Suppressor macrophage treated with lipopolysaccharide for 4 hours (primary cell): ENCODE data around the gene HDAC9.
A peak's percentile ranks its signal among the peaks of the same experiment; 100 is the strongest.

Source experiments
- DNase-seq: peaks from one replicate; pipeline ENCODE4 v3.0.0-alpha.2; 2020

The HDAC9 gene

GRCh38 chr7:18494821-18495408, 634 bp upstream of the HDAC9 start:
- DNase-seq, result peak; percentile 63

GRCh38 chr7:18496341-18496700, 772 bp downstream of the HDAC9 start:
- DNase-seq, result no peak

DNA sequence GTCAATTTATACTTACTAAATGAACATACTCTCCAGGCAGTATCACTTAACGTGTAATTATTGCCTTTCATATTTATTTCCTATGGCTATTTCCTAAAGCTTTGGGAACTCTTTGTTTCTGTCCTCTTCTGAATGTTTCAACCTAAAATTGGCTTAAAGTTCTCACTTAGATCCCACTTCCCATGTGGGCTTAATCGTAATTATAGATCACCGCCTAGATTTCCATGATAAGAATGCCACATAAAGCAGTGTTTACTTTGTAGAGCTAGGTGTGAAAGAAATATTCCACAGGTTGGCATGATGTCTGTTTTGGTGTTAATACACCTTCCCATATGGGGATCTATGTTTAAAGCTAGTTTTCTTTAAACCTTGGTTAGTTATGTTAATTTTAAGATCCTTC, 1.5 kb downstream of the HDAC9 start:
- DNase-seq, result no peak

- DNase-seq, result no peak
Measured at GRCh38 chr7:18497800-18498199, 2.3 kb downstream of the HDAC9 start.

- DNase-seq, result no peak
Measured at GRCh38 chr7:18498341-18498740, 2.8 kb downstream of the HDAC9 start.

DNA sequence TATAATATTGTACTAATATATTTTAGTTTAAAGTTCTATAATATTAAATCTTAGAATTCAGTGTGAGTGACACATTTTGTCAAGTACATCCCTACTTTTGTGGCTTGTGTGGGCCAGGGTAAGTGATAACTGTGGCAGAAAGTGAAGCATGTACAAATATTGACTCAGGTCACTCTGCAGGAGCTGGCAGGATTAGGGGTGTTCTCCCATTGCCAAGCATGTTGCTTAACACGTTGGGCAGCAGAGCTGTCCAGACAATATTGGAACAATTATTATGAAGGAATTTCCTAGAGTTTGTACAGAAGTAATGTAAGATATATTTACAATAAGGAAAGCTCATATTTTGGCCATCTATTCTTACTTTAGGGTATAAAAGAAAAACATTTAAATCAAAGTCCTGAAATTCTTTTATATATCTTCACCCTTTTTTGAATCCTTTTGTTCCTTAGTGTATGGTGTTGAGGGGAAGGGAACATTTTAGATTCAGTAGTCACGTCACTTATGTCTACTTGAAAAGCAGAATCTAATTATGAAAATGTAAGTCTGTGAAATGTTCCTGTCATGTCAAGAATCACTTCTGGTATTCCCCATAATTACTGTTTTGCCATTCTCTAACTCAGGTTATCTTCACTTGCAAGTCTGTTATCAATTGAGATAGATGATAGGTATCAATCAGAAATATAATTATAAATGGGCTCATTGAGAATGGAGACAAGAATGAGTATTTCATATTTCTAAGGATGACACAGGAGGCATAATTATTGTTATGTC, 4.0 kb downstream of the HDAC9 start:
- no peak for DNase-seq

DNA sequence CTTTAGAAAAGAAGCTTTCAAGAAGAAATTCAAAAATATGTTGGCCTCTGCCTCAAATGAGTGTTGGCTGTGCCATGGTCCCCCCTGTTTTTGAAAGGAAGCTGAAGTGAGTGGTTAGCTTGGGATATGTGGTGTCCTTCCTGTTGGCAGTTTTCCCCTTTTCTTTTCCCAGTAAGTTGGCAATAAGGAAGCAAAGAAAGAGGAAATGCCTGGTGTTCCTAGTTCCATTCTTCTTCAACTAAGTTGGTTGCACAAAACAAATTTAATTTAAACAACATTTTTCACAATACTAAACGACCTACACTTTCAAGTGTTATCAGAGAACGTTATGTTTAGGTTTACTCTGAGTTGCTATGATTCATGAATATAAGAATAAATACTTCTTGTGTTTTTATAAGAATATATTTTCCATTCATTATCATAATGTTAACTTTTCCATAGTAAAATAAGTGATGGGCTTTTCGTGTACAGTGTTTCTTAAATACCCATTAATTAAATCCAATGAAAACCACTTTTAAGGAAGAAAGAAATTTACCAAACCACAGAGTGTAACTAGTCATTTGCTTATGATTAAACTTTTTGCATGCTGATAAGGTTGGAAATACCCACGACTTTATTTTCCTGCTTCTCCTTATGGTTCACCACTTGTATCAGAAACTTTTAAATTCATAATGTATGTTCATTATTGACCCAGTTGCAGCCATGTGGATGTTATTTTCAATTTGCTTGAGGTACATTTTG, 7.7 kb downstream of the HDAC9 start:
- peak; percentile 43 for DNase-seq

DNA sequence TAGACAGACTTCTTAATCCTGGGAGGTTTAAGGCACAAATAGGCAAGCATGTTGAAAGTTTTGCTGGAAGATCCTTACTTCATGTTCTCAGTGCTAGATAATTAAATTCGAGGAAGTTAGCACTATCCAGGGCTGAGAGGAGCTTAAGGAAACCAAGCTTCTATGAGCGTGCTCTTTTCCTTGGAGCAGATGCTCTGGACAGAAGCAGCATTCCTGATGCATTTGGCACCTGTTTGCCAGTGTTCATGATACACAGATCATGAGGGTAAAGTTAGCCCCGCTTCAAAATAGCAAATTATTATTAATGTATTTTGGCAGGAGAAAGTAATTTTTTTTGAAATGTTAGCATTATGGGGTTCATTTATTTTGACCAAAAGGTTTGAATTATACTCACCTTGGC, 9.4 kb downstream of the HDAC9 start:
- DNase-seq, result no peak

DNA sequence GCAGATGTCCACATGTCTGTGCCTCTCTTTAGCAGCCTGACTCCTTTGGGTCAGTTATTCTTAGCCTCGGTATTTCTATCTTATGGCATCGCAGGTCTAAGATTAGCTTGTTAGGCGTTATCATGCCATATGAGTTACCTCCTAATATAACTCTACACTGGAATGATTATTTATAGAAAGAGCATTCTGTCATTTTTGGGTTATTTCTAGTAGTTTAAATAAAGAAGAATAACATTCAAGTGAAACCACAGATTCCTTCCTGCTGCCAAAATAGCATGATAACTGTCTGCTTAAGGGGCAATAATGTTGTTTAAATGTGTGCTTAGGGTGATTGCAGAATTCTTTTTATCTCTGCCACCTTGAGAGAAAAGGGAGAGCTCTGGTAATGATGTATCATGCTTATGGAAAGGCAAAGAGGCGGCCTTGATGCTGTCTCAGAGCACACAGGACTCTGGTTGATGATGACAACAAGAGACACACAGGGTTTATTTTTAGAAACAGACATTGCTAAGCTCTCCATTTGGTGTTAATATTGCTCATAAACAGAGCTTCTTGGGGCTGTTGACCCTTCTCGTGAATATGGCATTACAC, 10.4 kb downstream of the HDAC9 start:
- DNase-seq, result peak; percentile 50

DNA sequence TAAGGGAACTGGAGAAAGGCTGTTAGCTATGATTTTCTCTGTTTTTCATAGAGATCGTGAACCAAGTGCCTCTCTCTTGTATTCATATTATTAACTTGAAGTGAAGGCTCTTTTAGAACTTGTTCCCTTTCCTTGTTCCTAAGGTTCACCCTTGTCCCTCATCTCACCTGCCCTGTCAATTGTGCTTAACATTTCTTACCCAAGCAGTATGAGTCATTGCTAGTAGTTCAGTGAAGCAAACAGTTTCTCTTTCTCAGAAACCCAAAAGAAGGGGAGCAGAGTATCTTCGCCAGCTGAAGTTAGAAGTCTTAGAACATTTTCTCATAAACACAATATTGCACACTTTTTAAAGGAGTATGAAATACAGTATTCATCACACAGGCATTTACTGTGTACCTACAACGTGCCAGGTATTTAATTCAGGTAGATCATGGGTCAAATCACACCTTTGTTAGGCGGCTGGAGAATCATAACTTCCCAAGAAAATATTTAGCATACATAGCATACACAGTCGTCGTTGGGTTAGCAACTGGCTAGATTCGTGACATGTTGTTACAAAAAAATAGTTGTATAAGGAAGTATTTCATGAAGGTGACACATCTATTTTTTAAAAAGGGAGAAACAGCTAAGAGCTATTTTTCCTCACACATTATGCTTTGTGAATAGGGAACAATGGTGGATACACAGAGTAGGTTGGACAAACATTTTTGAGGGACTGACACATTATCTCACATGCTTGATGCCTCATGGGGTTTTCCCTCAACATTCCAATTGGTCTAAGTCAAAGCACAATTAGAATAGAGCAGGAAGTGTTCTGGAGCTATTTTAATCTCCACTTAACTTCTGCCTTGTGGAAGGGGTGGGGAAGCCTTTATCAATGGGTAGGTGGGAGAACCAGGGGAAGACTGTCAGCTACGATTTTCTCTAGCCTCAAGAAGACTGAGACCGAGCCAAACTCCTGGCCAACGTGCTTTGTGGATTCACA, 13.2 kb downstream of the HDAC9 start:
- peak; percentile 89 for DNase-seq

DNA sequence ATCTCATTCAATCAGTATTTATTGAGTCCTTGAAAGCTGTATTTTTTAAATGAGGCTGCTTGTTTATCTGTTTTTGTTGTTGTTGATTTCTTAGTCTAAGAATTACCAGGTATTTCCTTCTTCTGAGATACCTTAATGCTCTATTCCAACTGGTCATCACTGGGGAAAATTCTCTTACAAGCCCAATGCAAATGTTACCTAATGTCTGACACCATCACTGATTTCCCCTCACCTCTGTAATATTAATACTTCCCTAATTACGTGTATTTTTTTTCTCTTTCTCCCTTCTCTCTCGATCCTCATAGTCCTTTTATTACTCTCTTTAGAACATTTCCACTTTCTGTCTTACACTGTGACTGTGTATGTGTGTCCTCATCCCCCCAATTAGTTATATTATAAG, 13.9 kb downstream of the HDAC9 start:
- DNase-seq, result peak; percentile 65

DNA sequence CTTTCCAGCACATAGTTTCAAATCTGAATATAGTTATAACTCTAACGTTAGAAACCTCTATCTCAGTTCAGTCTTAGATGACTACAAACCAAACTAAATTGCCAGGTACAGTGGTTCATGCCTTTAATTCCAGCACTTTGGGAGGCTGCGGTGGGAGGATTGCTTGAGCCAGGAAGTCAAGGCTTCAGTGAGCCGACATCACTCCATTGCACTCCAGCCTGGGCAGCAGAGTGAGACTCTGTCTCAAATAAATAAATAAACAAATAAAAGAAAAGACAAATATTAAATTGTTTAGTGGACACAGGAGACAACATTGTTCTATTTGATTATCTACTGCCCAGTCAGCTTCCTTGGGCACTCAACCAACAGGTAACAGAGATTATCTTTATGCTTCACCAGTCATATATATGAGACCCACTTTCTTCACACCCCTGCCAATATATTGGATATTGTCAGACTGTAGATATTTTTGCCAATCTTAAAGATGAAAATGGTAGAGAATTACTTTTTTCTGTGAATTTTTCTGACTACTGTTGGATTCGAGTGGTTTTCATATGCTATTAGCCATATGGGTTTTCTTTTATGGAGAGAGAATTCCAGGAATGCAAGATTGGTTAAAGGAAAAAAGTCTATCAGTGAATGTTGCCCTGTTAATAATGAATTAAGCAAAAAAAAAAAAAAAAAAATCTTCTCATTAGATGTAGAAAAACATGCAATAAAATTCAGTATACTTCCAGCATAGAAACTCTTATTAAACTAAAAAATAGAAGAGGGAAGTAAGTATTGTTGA, 16.0 kb downstream of the HDAC9 start:
- no peak for DNase-seq

- no peak for DNase-seq
Measured at GRCh38 chr7:18513343-18513742, 17.8 kb downstream of the HDAC9 start.

GRCh38 chr7:18515067-18515466, 19.5 kb downstream of the HDAC9 start:
- no peak for DNase-seq

- no peak for DNase-seq
Measured at GRCh38 chr7:18517646-18518045, 22.1 kb downstream of the HDAC9 start.

- no peak for DNase-seq
Measured at GRCh38 chr7:18518555-18518954, 23.0 kb downstream of the HDAC9 start.

GRCh38 chr7:18520450-18521235, 25.1 kb downstream of the HDAC9 start:
- DNase-seq, result peak; percentile 31

DNA sequence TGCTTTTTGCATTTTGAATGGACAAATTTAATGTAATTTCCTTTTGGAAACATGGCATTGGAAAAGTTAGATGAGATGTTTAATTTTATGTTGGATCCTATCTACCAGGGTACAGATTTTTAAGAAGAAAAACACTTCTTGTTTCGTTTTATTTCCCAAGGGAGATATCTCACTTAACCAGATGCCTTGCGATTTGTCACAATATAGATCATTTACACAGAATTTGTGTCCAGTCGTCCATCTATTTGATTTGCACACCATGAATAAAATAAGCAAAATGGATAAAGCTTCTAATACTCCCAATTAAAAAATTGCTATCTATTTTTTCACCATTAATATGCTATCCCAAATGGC, 25.7 kb downstream of the HDAC9 start:
- no peak for DNase-seq

- no peak for DNase-seq
Measured at GRCh38 chr7:18521945-18522566, 26.5 kb downstream of the HDAC9 start.

DNA sequence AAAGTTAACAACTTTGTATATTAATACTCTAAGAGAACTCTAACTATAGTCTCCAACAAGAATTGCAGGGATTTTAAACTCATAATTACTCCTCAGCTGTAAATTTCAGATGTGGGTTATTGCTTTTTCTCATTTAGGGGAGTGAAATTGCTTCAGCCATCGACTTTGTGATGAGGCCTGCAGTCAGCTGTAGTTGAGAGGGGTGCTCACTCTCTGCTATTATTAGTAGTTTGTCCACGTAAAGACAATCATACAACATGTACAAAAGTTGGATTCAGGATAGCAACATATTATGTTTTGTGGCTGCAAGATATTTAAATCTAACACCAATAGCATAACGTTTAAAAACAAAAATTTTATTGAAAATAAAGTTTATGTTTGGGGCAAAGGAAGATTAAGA, 28.7 kb downstream of the HDAC9 start:
- DNase-seq, result no peak
